Heart right ventricle (tissue), 16 donors: ENCODE results near the gene ANO1. TPM values are rescaled to one million over a fixed set of nuclear protein-coding genes. Genes with fewer than 3 reads are reported as not detected.
A peak's percentile ranks its signal among the peaks of the same experiment; 100 is the strongest.

Experiments
- ATAC-seq, 8 donors: fragments of 200-7000 bp; cut with Tn5 transposase; one replicate each; pipeline ENCODE4 v1.9.1; 2020; ENCODE audit warnings: mild to moderate bottlenecking in 8 of 8, moderate library complexity in 8 of 8, moderate number of reproducible peaks in 1 of 8
- DNase-seq, 2 donors: peaks; one replicate each; pipeline ENCODE4 v3.0.0-alpha.2; 2020
- H3K27ac ChIP-seq, 10 donors: fragments of 200-600 bp; sonication (generic) in 2 of 10; one replicate each; pipeline versions ENCODE4 v1.5.0 to v1.8.0; 2020 to 2022; ENCODE audit warnings: mild to moderate bottlenecking in 3 of 10
- H3K27me3 ChIP-seq, 7 donors: fragments of 200-600 bp; one replicate each; pipeline ENCODE4 v1.8.0; 2021 to 2022; ENCODE audit warnings: mild to moderate bottlenecking in 2 of 7
- H3K36me3 ChIP-seq, 9 donors: fragments of 200-600 bp; sonication (generic) in 1 of 9; one replicate each; pipeline versions ENCODE4 v1.5.0 to v1.8.0; 2020 to 2022; ENCODE audit warnings: mild to moderate bottlenecking in 2 of 9
- H3K4me1 ChIP-seq, 9 donors: fragments of 200-600 bp; sonication (generic) in 1 of 9; one replicate each; pipeline versions ENCODE4 v1.5.0 to v1.8.0; 2020 to 2022; ENCODE audit warnings: mild to moderate bottlenecking in 4 of 9
- H3K4me3 ChIP-seq, 10 donors: fragments of 200-600 bp; sonication (generic) in 2 of 10; one replicate each; pipeline versions ENCODE4 v1.5.0 to v1.8.0; 2020 to 2022; ENCODE audit warnings: mild to moderate bottlenecking in 7 of 10, moderate library complexity in 2 of 10
- H3K9me3 ChIP-seq, 11 donors: fragments of 200-600 bp in 10 of 11; sonication (generic) in 2 of 11; one replicate each; pipeline versions ENCODE4 v1.5.0 to v1.8.0; 2013 to 2022; ENCODE audit warnings: mild to moderate bottlenecking in 2 of 11, control low read depth in 1 of 11, moderate library complexity in 1 of 11
- CTCF ChIP-seq, 9 donors: fragments of 200-600 bp; sonication (generic) in 2 of 9; IDR thresholded peaks; one replicate each; pipeline versions ENCODE4 v1.5.0 to v1.8.0; 2021 to 2022; ENCODE audit warnings: antibody characterized with exemption in 9 of 9, mild to moderate bottlenecking in 5 of 9, moderate library complexity in 1 of 9
- WGBS, 2 donors: extraction: QIAGEN DNeasy Blood & Tissue Kit; methylation state at CpG; one replicate each; pipeline ENCODE4 v1.1.7; 2013; ENCODE audit warnings: inconsistent platforms in 1 of 2; 5-methylcytosine and 5-hydroxymethylcytosine counted together
- intact Hi-C, 10 donors: fragments of 100-400 bp; cut with DNase I; formaldehyde crosslinking; loops; one replicate each; pipeline versions ENCODE4 v1.11.1 to v1.14.2; 2022
- polyA plus RNA-seq, 2 donors: library from polyadenylated mRNA; stranded (reverse); fragments of 200-250 nt; gene quantifications; one replicate each; pipeline ENCODE4 v1.2.3, GENCODE V29; 2013
- total RNA-seq, 10 donors: library from RNA; stranded (reverse); fragmentation: NEBNext Ultra II Directional in 3 of 10; extraction: Animal tissue kit (Norgen Biotek cat#: 25700) in 3 of 10; gene quantifications; one replicate each; pipeline versions ENCODE4 v1.2.1 to v1.2.4, GENCODE V29; 2021 to 2023
- donor health status: Arrhythmogenic right ventricular cardiomyopathy.
- donor health status: ischemic (EF 13 %, LVEDD 7.1; RV severe dilation, severe dysfunction).
- donor health status: healthy with polysubstance abuse.
- donor health status: DM: no; HTN: yes; CAD: no.
- donor health status: DM: no; HTN: no; CAD: no.
- donor health status: ischemic (EF 25% LVEDD 6.9; RV normal size, moderate dysfunction).
- donor health status: ischemic (EF 25% LVEDD 5.7; RV mildly dilated, moderate dysfunction).
- donor health status: healthy.
- donor health status: DM: yes; HTN: yes; CAD: no.
- donor health status: Ischemic cardiomyopathy.
- donor health status: ischemic (EF 35%, LVEDD 5.7; RV mildly dilated, moderate dysfunction).
- donor health status: nonischemic (EF 11% LVEDD 7.7; RV severe dilation, severe dysfunction).
- donor health status: DM: yes; HTN: yes; CAD: no.
- donor health status: PGD.
- donor health status: ischemic (EF 29% LVEDD 5.4; RV normal size, mild dysfunction).
- donor health status: nonischemic (EF 23%, LVEDD 6.1; RV moderate dilation, normal function).

ANO1 gene
- total and polyA plus RNA-seq, 12 donors, result 6.6 to 13.8 (median 9.7) TPM

- no peaks in the 10 kb centered on the region for H3K9me3 ChIP-seq
- peaks cover 0 to 79% (median 0%) of the 10 kb centered on the region in 9 donors for H3K36me3 ChIP-seq
- peaks cover 0 to 7% (median 0%) of the 10 kb centered on the region in 7 donors for H3K27me3 ChIP-seq
- ATAC-seq (no peak), DNase-seq (no peak)
- no peak overlapping the region for H3K27ac ChIP-seq
- H3K4me3 ChIP-seq, result no peak overlapping the region
- 91 to 94% methylated on average over 8 of the region's 8 CpGs for WGBS, 2 donors
- TF ChIP-seq CTCF (IDR thresholded peaks at IDR 0.05), result no peak
- intact Hi-C loops, result no loop called here
- no peaks in the 10 kb centered on the region for H3K4me1 ChIP-seq
These were observed 91.5 kb downstream of the ANO1 start for GRCh38 chr11:70169632-70170031.

- no peak overlapping the region for H3K27ac ChIP-seq
These were observed 92.6 kb downstream of the ANO1 start for GRCh38 chr11:70170596-70171210.

GRCh38 chr11:70173018-70173417 is 94.9 kb downstream of the ANO1 start:
- H3K9me3 ChIP-seq, result no peaks in the 10 kb centered on the region
- no peak for DNase-seq
- peaks cover 0 to 53% (median 0%) of the 10 kb centered on the region in 9 donors for H3K36me3 ChIP-seq
- H3K4me3 ChIP-seq, result no peak overlapping the region
- H3K27me3 ChIP-seq, result no peaks in the 10 kb centered on the region
- no peak overlapping the region for H3K27ac ChIP-seq
- ATAC-seq, result no peak
- intact Hi-C loops, result no loop called here
- no peak for TF ChIP-seq CTCF (IDR thresholded peaks at IDR 0.05)
- 73 to 80% methylated on average over 4 of the region's 4 CpGs for WGBS, 2 donors
- no peaks in the 10 kb centered on the region for H3K4me1 ChIP-seq

More at GRCh38 chr11:70170596-70171210, 92.6 kb downstream of the ANO1 start:
- no peak for TF ChIP-seq CTCF (IDR thresholded peaks at IDR 0.05)
- WGBS, 2 donors, result 88 to 92% methylated on average over 22 of the region's 22 CpGs
- H3K4me3 ChIP-seq, result no peak overlapping the region
- intact Hi-C loops, result no loop called here
- H3K9me3 ChIP-seq, result no peaks in the 10 kb centered on the region
- ATAC-seq (peak in 1 of 8 donors; percentile 19), DNase-seq (no peak)
- H3K36me3 ChIP-seq, result peaks cover 0 to 72% (median 0%) of the 10 kb centered on the region in 9 donors
- no peaks in the 10 kb centered on the region for H3K4me1 ChIP-seq
- H3K27me3 ChIP-seq, result peaks cover 0 to 2% (median 0%) of the 10 kb centered on the region in 7 donors

GRCh38 chr11:70174547-70175235 is 96.6 kb downstream of the ANO1 start:
- intact Hi-C loops, result no loop called here
- TF ChIP-seq CTCF (IDR thresholded peaks at IDR 0.05), result no peak
- DNase-seq (no peak), ATAC-seq (no peak)
- Histone ChIP-seq H3K9me3 (no peaks in the 10 kb centered on the region), H3K36me3 (peaks cover 0 to 53% (median 0%) of the 10 kb centered on the region in 9 donors), H3K27ac (no peak overlapping the region), H3K27me3 (no peaks in the 10 kb centered on the region), H3K4me3 (no peak overlapping the region), H3K4me1 (no peaks in the 10 kb centered on the region)
- WGBS, 2 donors, result 92 to 93% methylated on average over 17 of the region's 17 CpGs
